ENCODE measurements around the gene CCDC187. TPM values are rescaled to one million over a fixed set of nuclear protein-coding genes. Genes with fewer than 3 reads are reported as not detected.

Gene CCDC187
- polyA plus RNA-seq, 4 donors = 0.07 to 4.7 (median 2.2) TPM

DNA sequence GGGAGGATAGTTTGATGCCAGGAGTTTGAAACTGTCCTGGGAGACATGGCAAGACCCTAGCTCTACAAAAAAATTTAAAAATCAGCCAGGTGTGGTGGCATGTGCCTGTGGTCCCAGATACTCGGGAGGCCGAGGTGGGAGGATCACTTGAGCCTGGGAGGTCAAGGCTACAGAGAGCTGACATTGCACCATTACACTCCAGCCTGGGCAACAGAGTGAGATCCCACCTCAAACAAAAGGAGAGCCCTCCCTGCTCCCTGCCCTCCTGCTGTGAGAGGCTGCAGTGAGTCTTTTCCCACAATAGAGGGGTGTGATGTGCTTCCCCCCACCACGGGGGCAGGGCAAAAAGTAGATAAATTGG lies 10.1 kb upstream of the CCDC187 start:
- no peak for DNase-seq (ENCODE audit: low read depth in 4 of 4, low spot score in 3 of 4)

GRCh38 chr9:136313111-136314055 lies 9.5 kb upstream of the CCDC187 start:
- DNase-seq (ENCODE audit: low read depth in 4 of 4, low spot score in 3 of 4) = no peak

DNA sequence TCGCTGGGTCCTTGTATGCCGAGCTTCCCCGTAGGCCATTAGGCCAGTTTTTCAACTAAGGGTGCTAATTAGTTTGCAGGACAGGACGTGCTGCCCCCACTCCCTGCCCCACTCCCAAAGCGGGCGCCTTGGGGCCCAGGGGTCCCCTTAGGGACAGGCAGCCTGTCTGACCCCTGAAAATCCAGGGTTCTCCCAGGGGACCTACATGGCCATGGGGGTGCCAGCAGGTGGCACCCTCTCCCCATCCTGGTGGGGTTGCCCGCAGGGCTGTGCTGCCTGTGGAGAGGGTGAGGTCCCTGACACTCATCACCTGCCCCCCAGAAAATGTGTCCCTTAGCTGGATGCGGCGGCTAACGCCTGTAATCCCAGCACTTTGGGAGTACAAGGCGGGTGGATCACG lies 8.5 kb upstream of the CCDC187 start:
- DNase-seq (ENCODE audit: low read depth in 4 of 4, low spot score in 3 of 4) = no peak

- no peak for DNase-seq (ENCODE audit: low read depth in 4 of 4, low spot score in 3 of 4)
Observed at GRCh38 chr9:136312009-136312375, 8.1 kb upstream of the CCDC187 start.

DNA sequence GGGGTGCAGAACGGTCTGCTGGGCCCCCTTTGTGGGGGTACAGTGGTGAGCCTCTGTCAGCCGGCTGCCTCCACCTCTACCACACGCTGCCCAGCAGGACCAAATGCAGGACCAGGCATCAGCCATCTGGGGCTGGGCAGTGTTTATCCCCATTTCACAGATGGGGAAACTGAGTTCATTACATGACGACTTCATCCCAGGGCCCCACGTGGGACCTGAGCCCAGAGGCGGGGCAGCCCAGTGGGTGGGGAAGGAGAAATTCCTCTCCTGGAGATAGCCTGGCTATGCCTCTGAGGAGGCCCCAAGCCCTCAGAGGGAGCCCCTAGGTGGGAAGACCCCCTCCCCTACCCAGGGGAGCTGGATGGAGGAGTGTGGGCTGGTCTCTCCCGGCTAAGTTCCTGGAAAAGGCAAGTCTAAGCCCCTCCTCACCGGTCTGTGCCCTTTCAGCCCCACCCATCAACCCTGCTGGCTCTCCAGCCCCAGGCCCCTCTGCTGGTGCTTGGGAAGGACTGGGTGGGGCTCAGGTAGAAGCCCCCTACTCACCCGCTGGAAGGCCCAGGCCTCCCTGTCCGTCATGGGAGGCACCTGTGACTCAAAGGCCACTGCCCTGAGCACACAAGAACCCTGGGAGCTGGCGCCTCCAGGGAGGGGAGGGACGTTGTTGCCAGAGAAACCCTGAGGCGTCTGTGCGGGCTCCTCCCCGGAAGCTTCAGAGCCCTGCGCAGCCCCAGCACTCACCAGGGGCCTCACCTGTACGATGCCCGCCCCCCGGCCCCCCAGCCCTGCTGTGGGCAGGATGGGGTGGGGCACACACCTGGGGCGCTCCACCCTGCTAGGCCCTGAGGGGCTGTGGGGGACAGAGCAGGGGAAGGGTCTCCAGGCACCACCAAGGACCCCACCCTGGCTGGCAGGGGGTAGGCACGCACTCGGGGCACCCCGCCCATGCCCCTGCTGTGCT lies 7.4 kb upstream of the CCDC187 start:
- DNase-seq (ENCODE audit: low read depth in 4 of 4, low spot score in 3 of 4) = no peak

DNA sequence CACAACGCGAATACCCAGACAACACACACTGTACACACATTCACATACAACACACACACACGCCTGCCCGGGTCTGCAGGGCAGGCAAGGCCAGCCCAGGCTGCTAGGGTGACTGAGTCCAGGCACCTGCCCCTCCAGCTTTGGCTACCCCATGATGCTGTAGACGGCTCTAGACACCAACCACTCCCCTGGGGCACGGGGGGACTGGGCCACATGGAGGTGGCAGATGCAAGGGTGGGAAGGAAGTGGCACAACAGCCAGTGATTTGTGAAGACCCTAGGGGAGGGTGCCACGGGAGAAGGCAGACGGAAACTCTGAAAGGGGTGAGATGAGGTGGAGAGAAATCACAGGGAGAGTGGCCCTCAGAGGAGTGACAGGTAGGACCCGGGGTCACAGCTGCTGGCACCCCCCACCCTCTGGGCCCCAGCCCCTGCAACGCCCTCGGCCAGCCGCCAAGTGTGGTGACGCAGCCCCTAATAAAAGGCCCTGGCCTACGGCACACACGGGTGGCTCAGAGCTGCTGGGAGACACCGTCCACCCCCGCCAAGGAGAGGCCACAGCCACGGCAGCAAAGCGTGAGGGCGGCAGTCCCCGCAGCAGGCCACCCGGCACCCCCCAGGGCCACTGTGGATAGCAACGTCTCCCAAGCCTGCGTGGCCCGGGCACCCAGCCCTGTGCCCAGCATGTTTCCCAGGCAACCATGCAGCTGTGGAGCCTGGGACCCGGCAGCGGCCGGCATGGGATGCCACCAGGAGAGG lies 6.6 kb upstream of the CCDC187 start:
- no peak for DNase-seq (ENCODE audit: low read depth in 4 of 4, low spot score in 3 of 4)

DNA sequence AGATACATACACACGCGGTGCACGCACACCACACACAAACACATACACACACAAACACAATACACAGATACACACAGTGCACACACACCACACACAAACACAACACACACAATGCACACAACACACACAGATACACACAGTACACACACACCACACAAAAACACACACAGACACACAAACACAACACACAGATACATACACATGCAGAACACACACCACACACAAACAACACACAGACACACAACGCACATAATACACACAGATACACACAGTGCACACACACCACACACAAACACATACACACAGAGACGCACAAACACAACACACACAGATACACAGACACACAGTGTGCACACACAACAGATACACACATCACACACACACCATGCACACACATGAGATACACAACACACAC lies 5.9 kb upstream of the CCDC187 start:
- DNase-seq (ENCODE audit: low read depth in 4 of 4, low spot score in 3 of 4) = no peak

GRCh38 chr9:136309101-136309801 lies 5.4 kb upstream of the CCDC187 start:
- DNase-seq (ENCODE audit: low read depth in 4 of 4, low spot score in 3 of 4) = no peak

DNA sequence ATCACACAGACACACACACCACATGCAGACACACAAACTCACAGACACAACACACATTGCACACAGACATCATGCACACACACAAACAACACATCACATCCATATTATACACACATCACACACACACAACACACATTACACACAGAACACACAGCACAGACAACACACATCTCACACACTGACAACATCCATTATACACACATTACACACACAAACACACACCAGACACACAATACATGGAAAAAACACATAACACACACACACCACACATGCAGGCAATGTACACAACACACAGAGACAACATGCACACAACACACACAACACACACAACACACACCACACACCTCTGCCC lies 4.8 kb upstream of the CCDC187 start:
- DNase-seq (ENCODE audit: low read depth in 4 of 4, low spot score in 3 of 4) = no peak

DNA sequence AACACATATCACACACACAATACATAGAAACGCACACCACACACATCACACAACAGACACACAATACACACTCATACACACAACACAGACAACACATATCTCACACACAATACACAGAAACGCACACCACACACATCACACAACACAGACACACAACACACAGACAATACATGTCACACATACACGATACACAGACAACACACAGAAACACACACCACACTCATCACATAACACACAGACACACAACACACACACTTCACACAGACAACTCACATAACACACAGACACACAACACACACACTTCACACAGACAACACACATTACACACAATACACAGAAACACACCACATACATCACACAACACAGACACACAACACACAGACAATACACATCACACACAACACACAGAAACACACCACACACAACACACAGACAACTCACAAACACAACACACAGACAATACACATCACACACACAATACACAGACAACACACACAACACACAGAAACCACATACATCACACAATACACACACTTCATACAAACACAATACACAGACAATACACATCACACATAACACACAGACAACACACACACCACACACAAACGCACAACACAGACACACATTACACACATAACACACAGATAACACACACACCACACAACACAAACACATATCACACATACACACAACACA lies 4.3 kb upstream of the CCDC187 start:
- no peak for DNase-seq (ENCODE audit: low read depth in 4 of 4, low spot score in 3 of 4)

DNA sequence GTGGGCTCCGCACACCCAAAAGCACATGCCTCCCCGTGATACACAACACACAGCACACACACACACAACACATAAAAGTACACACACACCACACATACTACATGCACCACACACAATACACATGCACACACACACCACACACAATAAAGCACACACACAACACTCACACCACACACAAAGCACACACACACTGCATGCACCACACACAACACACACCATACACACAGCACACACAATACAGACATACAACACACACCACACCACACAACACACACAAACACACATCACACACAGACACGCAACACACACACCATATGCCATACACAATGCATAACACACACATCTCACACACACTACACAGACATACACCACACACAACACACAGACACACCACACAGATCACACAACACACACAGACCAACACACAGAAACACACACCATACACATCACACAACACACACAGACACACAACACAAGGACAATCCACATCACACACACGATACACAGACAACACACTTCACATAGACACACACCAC lies 3.4 kb upstream of the CCDC187 start:
- no peak for DNase-seq (ENCODE audit: low read depth in 4 of 4, low spot score in 3 of 4)

DNA sequence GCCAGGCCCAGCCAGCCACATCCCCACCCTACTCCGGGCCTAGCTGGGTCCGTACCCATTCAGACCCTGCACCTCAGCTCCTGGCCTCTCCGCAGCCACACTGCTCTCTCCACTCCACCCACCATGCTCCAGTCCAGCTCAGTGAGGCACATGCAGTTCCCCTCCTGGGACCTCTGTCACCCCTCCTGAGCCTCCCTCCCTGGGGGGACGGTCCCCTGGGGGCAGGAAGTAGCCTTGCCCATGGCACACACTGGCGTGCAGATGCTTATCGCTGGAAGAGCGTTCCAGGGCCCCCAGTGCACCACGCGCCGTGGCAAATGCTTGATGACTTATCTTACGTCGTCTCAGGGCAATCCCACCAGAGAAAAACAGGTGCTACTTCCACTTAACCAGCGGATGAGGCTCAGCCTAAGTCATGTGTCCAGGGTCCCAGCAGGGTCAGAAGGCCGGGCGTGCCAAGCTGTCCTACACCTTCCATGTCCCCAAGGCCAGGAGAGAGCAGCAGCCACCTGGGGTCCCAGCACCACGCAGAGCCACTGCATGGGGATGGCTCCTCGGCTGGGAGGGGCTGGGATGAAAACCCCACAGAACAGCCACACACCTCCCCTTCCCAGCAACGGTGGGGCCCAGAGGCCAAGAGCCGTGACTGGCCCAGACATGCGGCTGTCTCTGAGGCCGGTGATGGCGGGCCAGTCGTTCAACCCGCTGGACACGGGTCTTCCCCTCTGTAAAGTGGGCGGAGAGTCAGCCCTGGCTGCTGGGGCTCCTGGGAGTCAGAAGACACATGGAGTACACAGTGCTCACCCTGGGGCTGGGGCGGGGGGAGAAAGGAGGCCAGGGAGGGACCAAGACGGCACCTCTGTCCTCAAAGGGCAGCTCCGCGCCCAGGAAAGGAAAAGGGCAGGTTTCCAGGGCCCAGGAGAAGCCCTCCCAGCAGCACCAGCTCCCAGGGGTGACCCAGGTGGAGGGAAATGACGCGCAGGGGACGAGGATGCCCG lies 2.6 kb upstream of the CCDC187 start:
- DNase-seq (ENCODE audit: low read depth in 4 of 4, low spot score in 3 of 4) = no peak

DNA sequence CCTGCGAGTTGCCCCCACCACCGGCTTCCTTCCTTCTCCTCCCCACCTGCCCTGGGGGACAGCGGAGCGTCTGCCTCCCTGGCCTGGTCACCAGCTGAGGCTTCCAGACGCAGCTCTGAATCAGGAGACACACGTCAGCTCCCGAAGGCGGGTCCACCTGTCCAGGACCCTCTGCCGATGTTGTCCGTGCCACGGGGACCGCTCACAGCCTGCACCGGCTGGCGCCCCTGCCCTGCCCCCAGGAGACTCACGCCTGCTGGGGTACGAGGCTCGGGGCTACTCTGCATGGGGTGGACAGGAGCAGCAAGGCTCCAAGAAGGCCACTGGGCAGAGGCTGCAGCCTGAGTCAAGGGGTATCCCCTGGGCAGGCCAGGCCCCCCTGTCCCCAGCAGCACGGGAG lies 1.9 kb upstream of the CCDC187 start:
- DNase-seq (ENCODE audit: low read depth in 4 of 4, low spot score in 3 of 4) = no peak

GRCh38 chr9:136304981-136305380 lies 1.1 kb upstream of the CCDC187 start:
- no peak for DNase-seq (ENCODE audit: low read depth in 4 of 4, low spot score in 3 of 4)

- DNase-seq (ENCODE audit: low read depth in 4 of 4, low spot score in 3 of 4) = no peak
Observed at GRCh38 chr9:136304456-136304855, 562 bp upstream of the CCDC187 start.

DNA sequence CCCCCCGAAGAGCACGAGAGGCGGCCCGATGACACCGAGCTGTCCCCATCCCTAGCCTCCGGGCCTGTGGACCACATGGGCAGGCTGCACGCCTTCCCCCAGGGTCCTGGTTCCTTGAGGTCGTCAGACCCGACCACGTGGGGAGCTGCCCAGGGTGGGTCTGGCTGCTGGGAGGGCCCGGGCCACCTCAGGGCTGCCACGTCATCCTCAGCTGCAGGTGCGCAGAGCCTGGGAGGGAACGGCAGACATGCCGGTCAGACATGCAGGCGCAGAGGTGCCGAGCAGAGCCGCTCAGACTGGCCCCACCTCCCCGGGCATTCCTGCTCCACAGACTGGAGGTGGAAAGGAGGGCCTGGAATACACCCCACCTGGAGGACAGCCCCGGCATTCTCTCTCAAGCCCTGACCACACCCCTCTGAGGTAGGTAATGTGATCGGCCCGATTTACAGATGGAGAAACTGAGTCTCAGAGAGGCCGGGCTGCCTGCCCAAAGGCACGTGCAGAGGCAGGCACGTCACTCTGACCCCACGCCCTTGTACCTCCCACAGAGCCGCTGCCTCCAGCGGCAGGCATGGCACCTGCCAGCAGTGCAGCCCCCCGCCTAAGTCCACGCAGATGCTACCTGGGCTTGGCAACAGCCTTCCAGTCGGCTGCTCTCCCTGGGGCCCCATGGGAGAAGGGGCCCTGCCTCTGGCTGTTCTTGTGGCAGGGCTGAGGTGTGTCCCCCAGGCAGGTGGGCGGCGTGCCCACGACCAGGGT lies 649 bp downstream of the CCDC187 start:
- no peak for DNase-seq (ENCODE audit: low read depth in 4 of 4, low spot score in 3 of 4)

DNA sequence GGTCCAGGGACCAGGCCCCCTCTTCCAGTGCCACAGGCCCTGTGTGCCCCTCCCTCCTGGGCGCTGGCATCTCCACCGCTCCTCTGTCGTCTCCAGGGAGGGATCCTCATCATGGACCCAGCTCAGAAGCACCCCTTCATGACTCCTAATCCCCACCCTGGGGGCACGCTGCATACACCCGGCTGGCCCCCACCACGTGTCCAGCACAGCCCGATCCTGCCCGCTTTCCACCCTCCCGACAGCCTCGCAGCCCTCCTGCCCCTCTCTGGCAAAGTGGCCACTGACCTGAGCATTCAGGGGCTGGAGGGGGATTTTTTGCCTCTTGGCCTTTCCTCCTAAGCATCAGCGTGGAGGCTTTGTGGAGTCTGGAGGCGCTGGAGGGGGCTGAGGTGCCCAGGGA lies 1.4 kb downstream of the CCDC187 start:
- no peak for DNase-seq (ENCODE audit: low read depth in 4 of 4, low spot score in 3 of 4)

DNA sequence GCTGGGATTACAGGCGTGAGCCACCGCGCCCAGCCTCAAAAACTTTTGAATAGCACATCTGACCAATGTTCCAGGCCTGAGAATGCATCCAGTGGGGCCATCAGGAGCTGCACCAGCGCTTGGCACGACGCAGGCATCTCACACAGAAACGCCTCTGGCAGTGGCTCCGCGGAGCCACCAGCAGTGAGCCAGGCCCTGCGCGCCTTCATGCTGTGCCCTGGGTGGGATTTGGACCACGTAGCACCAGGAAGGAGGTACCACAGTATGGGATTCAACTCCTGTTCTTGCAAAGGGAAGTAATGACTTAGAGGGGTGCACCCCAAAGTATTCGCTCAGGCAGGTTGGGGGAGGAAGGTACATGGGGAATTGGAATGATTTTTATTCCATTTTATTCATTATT lies 3.0 kb downstream of the CCDC187 start:
- DNase-seq (ENCODE audit: low read depth in 4 of 4, low spot score in 3 of 4) = no peak
